GM21737 (cell line): ENCODE measurements around the gene ZSCAN20.
"Not testable (repeated sequence)": the region's sequence is repeated elsewhere in the genome, so short reads cannot be mapped to it uniquely, and the experiment has no call there.

ENCODE experiments used
- ATAC-seq: cut with Tn5 transposase; IDR thresholded peaks from one replicate; pipeline ENCODE4 v1.9.1; 2021; ENCODE audit warnings: mild to moderate bottlenecking, moderate library complexity; ENCODE audit not compliant: unreplicated experiment

Gene ZSCAN20

GRCh38 chr1:33473900-33474299 lies 1.5 kb downstream of the ZSCAN20 start:
- no peak for ATAC-seq

GRCh38 chr1:33477451-33477850 lies 5.0 kb downstream of the ZSCAN20 start:
- ATAC-seq: no peak

DNA sequence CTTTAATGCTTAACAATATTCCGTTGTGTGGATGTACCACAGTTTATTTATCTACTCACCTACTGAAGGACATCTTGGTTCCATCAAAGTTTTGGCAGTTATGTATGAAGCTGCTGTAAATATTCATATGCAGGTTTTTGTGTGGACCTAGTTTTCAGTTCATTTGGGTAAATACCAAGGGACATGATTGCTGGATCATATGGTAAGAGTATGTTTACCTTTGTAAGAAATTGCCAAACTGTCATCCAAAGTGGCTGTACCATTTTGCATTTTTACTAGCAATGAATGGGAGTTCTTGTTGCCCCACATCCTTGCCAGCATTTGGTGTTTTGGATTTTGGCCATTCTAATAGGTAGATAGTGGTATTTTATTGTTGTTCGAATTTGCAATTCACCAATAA lies 10.0 kb downstream of the ZSCAN20 start:
- no peak for ATAC-seq

DNA sequence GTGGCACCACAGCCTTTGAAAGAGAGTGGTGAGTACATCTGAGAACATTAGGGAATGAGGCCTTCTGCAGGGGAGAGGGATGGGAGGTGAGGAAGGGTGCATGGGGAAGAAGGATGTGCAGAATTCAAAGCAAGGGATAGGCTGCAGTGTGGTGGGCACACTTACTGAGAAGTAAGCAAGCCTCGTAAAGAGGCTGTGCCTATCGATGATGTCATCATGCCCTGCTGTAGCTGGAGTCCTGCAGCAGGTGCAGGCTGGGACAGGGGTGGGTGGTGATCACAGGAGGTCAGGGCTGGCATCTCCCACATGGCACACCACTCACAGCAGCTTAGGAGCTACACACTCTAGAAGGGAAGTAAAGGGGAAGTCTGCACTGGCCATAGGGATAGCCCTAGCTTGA lies 16.2 kb downstream of the ZSCAN20 start:
- ATAC-seq: no peak

DNA sequence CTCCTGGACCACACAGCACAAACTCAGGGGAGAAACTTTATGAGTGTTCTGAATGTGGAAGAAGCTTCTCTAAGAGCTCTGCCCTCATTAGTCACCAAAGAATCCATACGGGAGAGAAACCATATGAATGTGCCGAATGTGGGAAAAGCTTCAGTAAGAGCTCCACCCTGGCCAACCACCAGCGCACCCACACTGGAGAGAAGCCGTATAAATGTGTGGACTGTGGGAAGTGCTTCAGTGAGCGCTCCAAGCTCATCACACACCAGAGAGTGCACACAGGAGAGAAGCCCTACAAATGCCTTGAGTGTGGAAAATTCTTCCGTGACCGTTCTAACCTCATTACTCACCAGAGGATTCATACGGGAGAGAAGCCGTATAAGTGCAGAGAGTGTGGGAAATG lies 22.5 kb downstream of the ZSCAN20 start:
- no peak for ATAC-seq

GRCh38 chr1:33497410-33497809 lies 25.0 kb downstream of the ZSCAN20 start:
- no peak for ATAC-seq

GRCh38 chr1:33500547-33500946 lies 28.1 kb downstream of the ZSCAN20 start:
- ATAC-seq: no peak

DNA sequence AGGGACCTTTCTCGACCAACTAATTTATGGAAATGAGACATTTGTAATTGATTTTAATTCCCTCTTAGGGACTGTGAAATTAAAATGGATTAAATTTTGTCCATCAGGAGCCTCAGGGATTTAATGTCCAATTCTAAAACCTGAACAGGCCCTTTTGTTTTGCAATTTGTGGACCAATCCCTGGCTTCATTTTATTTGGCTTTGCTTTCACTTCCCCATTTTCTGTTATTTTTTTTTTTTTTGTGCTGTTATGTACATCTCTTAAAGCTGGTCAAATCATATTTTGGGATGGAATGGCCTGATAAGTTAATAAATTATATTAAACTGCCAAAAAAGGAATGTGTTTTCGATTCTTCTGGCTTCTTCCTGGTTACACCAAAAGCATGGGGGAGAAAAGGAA lies 28.9 kb downstream of the ZSCAN20 start:
- no peak for ATAC-seq

DNA sequence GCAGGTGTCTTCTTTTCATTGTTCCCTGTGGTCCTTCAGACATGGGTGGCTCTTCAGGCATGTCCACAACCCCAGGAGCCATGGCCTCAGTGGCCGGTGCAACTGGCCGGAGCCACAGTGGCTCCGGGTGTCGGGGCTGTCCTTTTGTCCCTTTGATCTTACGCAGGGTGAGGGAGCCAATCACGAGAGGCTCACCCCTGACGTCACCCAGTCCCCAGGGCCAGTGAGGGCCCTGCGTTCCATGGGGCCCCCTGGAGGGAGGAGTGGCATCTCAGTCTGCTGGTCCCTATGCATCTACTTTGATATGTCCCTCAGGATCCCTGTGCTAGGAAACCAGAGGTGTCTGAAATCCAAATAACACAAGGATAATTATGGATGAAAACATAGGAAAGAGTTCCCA lies 29.3 kb downstream of the ZSCAN20 start:
- ATAC-seq: no peak

DNA sequence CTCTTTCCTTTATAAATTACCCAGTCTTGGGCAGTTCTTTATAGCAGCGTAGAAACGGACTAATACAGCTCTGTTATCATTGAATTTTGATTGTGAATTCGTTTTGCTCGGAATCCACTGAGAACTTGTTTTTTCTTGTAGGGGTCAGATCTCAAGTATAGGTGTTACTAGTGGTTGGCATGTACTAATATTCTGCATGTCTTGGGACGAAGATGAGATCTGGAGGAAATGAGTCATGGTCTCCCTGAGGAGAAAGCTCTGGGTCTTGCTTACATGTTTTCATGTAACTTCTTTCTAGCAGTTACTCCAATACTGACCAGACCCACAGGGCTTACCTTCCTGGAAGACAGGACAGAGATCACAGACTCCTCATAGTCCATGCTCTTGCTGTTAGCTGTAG lies 30.3 kb downstream of the ZSCAN20 start:
- no peak for ATAC-seq

DNA sequence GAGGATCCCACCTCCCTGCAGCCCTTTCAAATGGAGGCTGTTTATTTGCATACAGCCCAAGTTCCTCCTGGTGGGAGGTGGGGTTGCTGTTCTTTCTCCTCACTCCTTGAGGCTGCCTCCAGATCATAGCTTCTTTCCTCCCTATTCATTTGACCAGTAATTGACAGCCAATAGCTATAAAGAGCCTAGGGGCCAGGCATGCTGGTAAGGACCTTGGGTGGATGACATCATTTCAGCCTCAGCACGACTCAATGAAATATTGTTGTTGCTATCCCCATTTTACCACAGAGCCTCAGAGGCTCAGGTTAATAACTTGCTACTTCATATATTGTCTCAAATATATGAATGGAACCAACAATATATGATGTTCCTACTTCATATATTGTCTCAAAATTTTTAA lies 31.1 kb downstream of the ZSCAN20 start:
- ATAC-seq: no peak

DNA sequence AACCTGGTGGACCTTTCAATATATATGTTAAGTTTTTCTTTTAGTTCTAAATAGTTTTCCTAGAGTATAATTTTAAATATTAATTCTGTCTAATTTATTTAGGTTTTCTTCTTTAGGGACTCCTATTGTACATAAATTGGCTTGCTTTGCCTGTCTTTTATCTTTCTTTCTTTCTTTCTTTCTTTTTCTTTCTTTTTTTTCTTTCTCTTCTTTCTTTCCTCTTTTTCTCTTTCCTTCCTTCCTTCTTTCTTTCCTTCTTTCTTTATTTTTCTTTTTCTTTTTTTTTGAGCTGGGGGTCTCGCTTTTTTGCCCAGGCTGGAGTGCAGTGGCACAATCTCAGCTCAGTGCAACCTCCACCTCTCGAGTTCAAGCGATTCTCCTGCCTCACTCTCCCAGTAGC lies 35.2 kb downstream of the ZSCAN20 start:
- ATAC-seq: no peak

DNA sequence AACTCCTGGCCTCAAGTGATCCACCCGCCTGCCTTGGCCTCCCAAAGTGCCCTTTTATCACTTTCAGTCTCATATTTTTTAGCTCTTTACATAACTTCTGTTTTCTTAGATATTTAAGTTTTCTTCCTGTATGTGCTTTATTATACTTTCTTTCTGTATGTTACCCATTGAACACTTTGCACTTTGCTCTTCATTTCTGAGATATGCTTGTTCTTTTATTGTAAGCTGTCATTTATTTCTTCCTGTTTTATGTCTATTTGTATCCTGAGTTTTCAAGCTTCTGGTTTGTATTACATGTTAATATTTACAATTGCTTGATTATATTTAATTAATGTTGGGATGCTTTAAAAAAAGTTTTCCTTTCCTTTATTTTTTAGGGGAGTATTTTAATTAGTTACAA lies 35.7 kb downstream of the ZSCAN20 start:
- no peak for ATAC-seq

DNA sequence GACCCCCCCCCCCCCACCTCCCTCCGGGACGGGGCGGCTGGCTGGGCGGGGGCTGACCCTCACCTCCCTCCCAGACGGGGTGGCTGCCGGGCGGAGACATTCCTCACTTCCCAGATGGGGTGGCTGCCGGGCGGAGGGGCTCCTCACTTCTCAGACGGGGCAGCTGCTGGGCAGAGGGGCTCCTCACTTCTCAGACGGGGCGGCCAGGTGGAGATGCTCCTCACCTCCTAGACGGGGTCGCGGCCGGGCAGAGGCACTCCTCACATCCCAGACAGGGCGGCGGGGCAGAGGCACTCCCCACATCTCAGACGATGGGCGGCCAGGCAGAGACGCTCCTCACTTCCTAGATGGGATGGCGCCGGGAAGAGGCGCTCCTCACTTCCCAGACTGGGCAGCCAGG lies 36.8 kb downstream of the ZSCAN20 start:
- ATAC-seq: not testable (repeated sequence)

GRCh38 chr1:33512226-33513011 lies 40.0 kb downstream of the ZSCAN20 start:
- no peak for ATAC-seq

GRCh38 chr1:33515112-33515511 lies 42.7 kb downstream of the ZSCAN20 start:
- no peak for ATAC-seq

GRCh38 chr1:33515607-33516006 lies 43.2 kb downstream of the ZSCAN20 start:
- ATAC-seq: no peak

DNA sequence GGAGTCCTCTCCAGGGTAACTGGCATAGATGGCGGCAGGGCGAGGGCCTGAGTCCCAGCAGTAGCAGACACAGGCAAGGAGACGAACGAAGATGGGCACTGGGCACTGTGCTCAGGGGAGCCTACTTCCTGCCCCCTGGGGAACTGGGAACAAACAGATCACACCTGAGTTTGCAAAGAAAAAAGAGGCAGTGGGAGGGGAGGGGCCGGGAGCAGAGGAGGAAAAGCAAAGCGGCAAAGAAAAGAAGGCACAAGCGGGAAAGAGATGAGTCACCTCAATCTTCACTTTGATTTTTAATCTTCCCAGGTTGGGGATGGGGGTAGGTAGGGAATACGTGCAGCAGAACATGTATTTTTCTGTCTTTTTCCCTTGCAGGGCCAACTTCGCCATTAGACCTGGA lies 44.0 kb downstream of the ZSCAN20 start:
- ATAC-seq: no peak

- ATAC-seq: no peak
Measured at GRCh38 chr1:33516891-33517567, 44.6 kb downstream of the ZSCAN20 start.

- ATAC-seq: no peak
Measured at GRCh38 chr1:33517596-33518250, 45.3 kb downstream of the ZSCAN20 start.

- no peak for ATAC-seq
Measured at GRCh38 chr1:33519240-33519884, 46.9 kb downstream of the ZSCAN20 start.

- no peak for ATAC-seq
Measured at GRCh38 chr1:33524586-33524985, 52.1 kb downstream of the ZSCAN20 start.
